Left colon (tissue), 2 donors: Measurements from ENCODE around the gene RESP18. TPM values are rescaled to one million over a fixed set of nuclear protein-coding genes. Genes with fewer than 3 reads are reported as not detected.
A peak's percentile ranks its signal among the peaks of the same experiment; 100 is the strongest.

Experiments used
- ATAC-seq: fragments of 200-7000 bp; cut with Tn5 transposase; one replicate; pipeline ENCODE4 v1.9.1; 2020; ENCODE audit warnings: mild to moderate bottlenecking, moderate library complexity
- DNase-seq, 2 donors: peaks; one replicate each; pipeline ENCODE4 v3.0.0-alpha.2; 2020
- intact Hi-C, 2 donors: fragments of 100-400 bp; cut with DNase I in 1 of 2; cut with micrococcal nuclease in 1 of 2; formaldehyde crosslinking; loops; one replicate each; pipeline versions ENCODE4 v1.11.2 to v1.14.0; 2022; cut with DNase I, micrococcal nuclease
- microRNA-seq, 2 donors: library from miRNA; unstranded; fragments of <30 nt; microRNA quantifications; one replicate each; pipeline versions ENCODE4 v1.1.0 to v1.2.0, GENCODE V29; 2020
- total RNA-seq, 2 donors: library from RNA; stranded (reverse); fragmentation: NEBNext Ultra II Directional; extraction: Animal tissue kit (Norgen Biotek cat#: 25700); gene quantifications; one replicate each; pipeline ENCODE4 v1.2.1, GENCODE V29; 2021
- donor health status: DM: no; HTN: no; CAD: no.
- donor health status: DM: yes; HTN: yes; CAD: no.

RESP18 gene
- total RNA-seq, 2 donors from 2014 or later: not detected

GRCh38 chr2:219284501-219285372 lies 47.8 kb downstream of the RESP18 start:
- intact Hi-C loops: no loop called here
- DNase-seq: no peak
- ATAC-seq: no peak

GRCh38 chr2:219282943-219283581 lies 49.5 kb downstream of the RESP18 start:
- intact Hi-C loops: no loop called here
- DNase-seq (no peak), ATAC-seq (no peak)

GRCh38 chr2:219282375-219282774 lies 50.2 kb downstream of the RESP18 start:
- DNase-seq (no peak), ATAC-seq (no peak)
- intact Hi-C loops: no loop called here

GRCh38 chr2:219281588-219281987 lies 51.0 kb downstream of the RESP18 start:
- intact Hi-C loops: no loop called here
- ATAC-seq: no peak
- no peak for DNase-seq

- DNase-seq: no peak
- no peak for ATAC-seq
- intact Hi-C loops: no loop called here
These were observed 51.9 kb downstream of the RESP18 start for GRCh38 chr2:219280651-219281050.

- ATAC-seq (no peak), DNase-seq (no peak)
- intact Hi-C loops: no loop called here
These were observed 52.5 kb downstream of the RESP18 start for GRCh38 chr2:219279916-219280516.

GRCh38 chr2:219279151-219279915 lies 53.2 kb downstream of the RESP18 start, which contains the start of gene DNAJB2:
Gene DNAJB2 (plus strand): TSS chr2:219279366. CDS start chr2:219279834, 468 bp downstream.
- DNase-seq (peak; percentile 99), ATAC-seq (peak; percentile 94)
- intact Hi-C loops: no loop called here

GRCh38 chr2:219278655-219279150 lies 53.8 kb downstream of the RESP18 start:
- ATAC-seq (peak; percentile 40), DNase-seq (no peak)
- intact Hi-C loops: no loop called here

GRCh38 chr2:219277703-219278654 lies 54.6 kb downstream of the RESP18 start:
- intact Hi-C loops: no loop called here
- peak; percentile 48 for ATAC-seq

More at GRCh38 chr2:219277703-219278654, 54.6 kb downstream of the RESP18 start:
- peak; percentile 69 to 85 for DNase-seq

Small RNA genes within 50 kb of the gene (microRNA-seq; reads per million reads assigned to microRNA genes)
- gene MIR153-1: 0 reads per million in 2 donors

Other genes with a start within 250 kb of the RESP18 start
- 10 to 100 TPM; 45.4 to 56.1 TPM for gene NHEJ1, start 171.9 kb downstream of the RESP18 start, total RNA-seq
- gene SLC23A3, start 162.7 kb downstream of the RESP18 start, total RNA-seq: 1 to 10 TPM; 5.1 to 6.1 TPM
- 100 to 1,000 TPM; 119 TPM for gene CNPPD1, start 155.8 kb downstream of the RESP18 start, total RNA-seq
- 100 to 1,000 TPM; 122 to 138 TPM for gene RETREG2, start 154.5 kb downstream of the RESP18 start, total RNA-seq
- 10 to 100 TPM; 78.0 to 89.9 TPM for gene ZFAND2B, start 126.0 kb downstream of the RESP18 start, total RNA-seq
- gene ABCB6, start 113.8 kb downstream of the RESP18 start, total RNA-seq: 10 to 100 TPM in 1 of 2 donors, 1 to 10 TPM in 1; 6.8 to 11.4 TPM
- gene ATG9A, start 103.1 kb downstream of the RESP18 start, total RNA-seq: 10 to 100 TPM; 60.2 to 66.0 TPM
- gene ANKZF1, start 102.9 kb downstream of the RESP18 start, total RNA-seq: 10 to 100 TPM; 33.8 to 40.9 TPM
- gene GLB1L, start 87.3 kb downstream of the RESP18 start, total RNA-seq: 1 to 10 TPM; 4.2 to 4.5 TPM
- gene STK16, start 87.3 kb downstream of the RESP18 start, total RNA-seq: 10 to 100 TPM; 41.9 to 42.5 TPM
- gene TUBA4B, start 79.5 kb downstream of the RESP18 start, total RNA-seq: not detected
- gene TUBA4A, start 78.8 kb downstream of the RESP18 start, total RNA-seq: 10 to 100 TPM; 60.2 to 83.1 TPM
- 10 to 100 TPM; 64.2 to 67.6 TPM for gene DNAJB2, start 53.4 kb downstream of the RESP18 start, total RNA-seq
- 1 to 10 TPM; 1.9 to 2.3 TPM for gene PTPRN, start 23.3 kb downstream of the RESP18 start, total RNA-seq
- gene DNPEP, start 55.2 kb upstream of the RESP18 start, total RNA-seq: 100 to 1,000 TPM in 1 of 2 donors, 10 to 100 TPM in 1; 94.2 to 130 TPM
- gene DES, start 85.6 kb upstream of the RESP18 start, total RNA-seq: 100 to 1,000 TPM in 1 of 2 donors, 10 to 100 TPM in 1; 18.5 to 706 TPM
- 10 to 100 TPM in 1 of 2 donors, 1 to 10 TPM in 1; 2.9 to 29.4 TPM for gene SPEG, start 102.1 kb upstream of the RESP18 start, total RNA-seq
- gene GMPPA, start 166.1 kb upstream of the RESP18 start, total RNA-seq: 10 to 100 TPM; 44.8 to 56.1 TPM
- gene ASIC4, start 181.7 kb upstream of the RESP18 start, total RNA-seq: not detected
- 10 to 100 TPM; 27.8 to 37.2 TPM for gene CHPF, start 211.1 kb upstream of the RESP18 start, total RNA-seq
- gene TMEM198, start 211.3 kb upstream of the RESP18 start, total RNA-seq: 1 to 10 TPM; 1.4 to 1.6 TPM
- gene OBSL1, start 238.8 kb upstream of the RESP18 start, total RNA-seq: 10 to 100 TPM; 11.0 to 11.9 TPM
- not detected for gene INHA, start 239.6 kb upstream of the RESP18 start, total RNA-seq